GM19452 (cell line): ENCODE data around the gene FXYD1.

Source experiments
- ATAC-seq: cut with Tn5 transposase; IDR thresholded peaks from one replicate; pipeline ENCODE4 v1.9.1; 2021; ENCODE audit not compliant: unreplicated experiment

FXYD1 gene

GRCh38 chr19:35106898-35107541 is 31.6 kb upstream of the FXYD1 start:
- no peak for ATAC-seq

- no peak for ATAC-seq
Observed at GRCh38 chr19:35107545-35107944, 31.1 kb upstream of the FXYD1 start.

GRCh38 chr19:35108730-35109129 is 29.9 kb upstream of the FXYD1 start:
- ATAC-seq = no peak

- ATAC-seq = no peak
Observed at GRCh38 chr19:35109395-35110112, 29.1 kb upstream of the FXYD1 start.

- no peak for ATAC-seq
Observed at GRCh38 chr19:35110974-35111373, 27.6 kb upstream of the FXYD1 start.

- ATAC-seq = no peak
Observed at GRCh38 chr19:35112995-35113688, 25.5 kb upstream of the FXYD1 start.

GRCh38 chr19:35114353-35115176 is 24.1 kb upstream of the FXYD1 start:
- ATAC-seq = no peak

- ATAC-seq = no peak
Observed at GRCh38 chr19:35115177-35115951, 23.3 kb upstream of the FXYD1 start, which contains the start of gene FXYD3. Gene FXYD3 (plus strand): TSS chr19:35115823. CDS start chr19:35119377, 3,554 bp downstream.

GRCh38 chr19:35116072-35116801 is 22.4 kb upstream of the FXYD1 start:
- ATAC-seq = no peak

GRCh38 chr19:35117116-35117515 is 21.5 kb upstream of the FXYD1 start:
- ATAC-seq = no peak

- ATAC-seq = no peak
Observed at GRCh38 chr19:35117799-35118198, 20.8 kb upstream of the FXYD1 start.

GRCh38 chr19:35118268-35119020 is 20.2 kb upstream of the FXYD1 start:
- no peak for ATAC-seq

- no peak for ATAC-seq
Observed at GRCh38 chr19:35119091-35119490, 19.5 kb upstream of the FXYD1 start.

GRCh38 chr19:35119578-35120155 is 19.0 kb upstream of the FXYD1 start:
- no peak for ATAC-seq

GRCh38 chr19:35120492-35120891 is 18.1 kb upstream of the FXYD1 start:
- ATAC-seq = no peak

GRCh38 chr19:35120898-35121297 is 17.7 kb upstream of the FXYD1 start:
- ATAC-seq = no peak

GRCh38 chr19:35122687-35123551 is 15.7 kb upstream of the FXYD1 start:
- no peak for ATAC-seq

- no peak for ATAC-seq
Observed at GRCh38 chr19:35123573-35123972, 15.1 kb upstream of the FXYD1 start.
